C4-2B (cell line): ENCODE measurements around the gene ITGAD.

Experiments
- CTCF ChIP-seq: fragments of 450-650 bp; conservative IDR thresholded peaks from 2 replicates; pipeline ENCODE4 v1.5.1; 2017; ENCODE audit warnings: mild to moderate bottlenecking
- ZFX ChIP-seq: fragments of 450-650 bp; IDR thresholded peaks from 2 replicates; pipeline ENCODE4 v1.6.1; 2017

- TF ChIP-seq CTCF: no peak
- TF ChIP-seq ZFX: no peak
Observed at GRCh38 chr16:31402687-31403086, 9.6 kb downstream of the ITGAD start.
